Retinal pigment epithelial cell (primary cell): ENCODE data around the gene GFOD1.

Experiments
- DNase-seq: peaks from one replicate; pipeline ENCODE4 v3.0.0-alpha.2; 2010; ENCODE audit warnings: low read depth
- H3K4me3 ChIP-seq: 2 replicates; pipeline ENCODE4 v1.5.1; 2011; ENCODE audit warnings: mild to moderate bottlenecking, low read length, control low read depth, moderate library complexity
- CTCF ChIP-seq: conservative IDR thresholded peaks from 2 replicates; pipeline ENCODE4 v1.5.1; 2011; ENCODE audit warnings: low read depth, low read length, control low read depth, inconsistent platforms

Gene GFOD1

GRCh38 chr6:13373488-13373886 is 113.9 kb downstream of the GFOD1 start:
- peak; percentile 90 for DNase-seq
- no peak overlapping the region for H3K4me3 ChIP-seq
- no peak for TF ChIP-seq CTCF

GRCh38 chr6:13372688-13373487 is 114.5 kb downstream of the GFOD1 start:
- no peak for TF ChIP-seq CTCF
- no peak for DNase-seq

GRCh38 chr6:13372076-13372475 is 115.3 kb downstream of the GFOD1 start:
- no peak for TF ChIP-seq CTCF
- H3K4me3 ChIP-seq, result no peak overlapping the region
- DNase-seq, result no peak

More at GRCh38 chr6:13372688-13373487, 114.5 kb downstream of the GFOD1 start:
- no peak overlapping the region for H3K4me3 ChIP-seq

GRCh38 chr6:13371421-13372072 is 115.9 kb downstream of the GFOD1 start:
- H3K4me3 ChIP-seq, result no peak overlapping the region
- no peak for DNase-seq
- no peak for TF ChIP-seq CTCF

GRCh38 chr6:13370623-13371022 is 116.8 kb downstream of the GFOD1 start:
- TF ChIP-seq CTCF, result no peak
- no peak for DNase-seq
- no peak overlapping the region for H3K4me3 ChIP-seq

GRCh38 chr6:13369591-13369990 is 117.8 kb downstream of the GFOD1 start:
- H3K4me3 ChIP-seq, result no peak overlapping the region
- no peak for TF ChIP-seq CTCF
- no peak for DNase-seq

GRCh38 chr6:13368731-13369115 is 118.7 kb downstream of the GFOD1 start:
- no peak for DNase-seq
- TF ChIP-seq CTCF, result no peak
- H3K4me3 ChIP-seq, result no peak overlapping the region
